GM18909 (cell line): Measurements from ENCODE around the gene SH2D3C.
"Not testable (repeated sequence)": the region's sequence is repeated elsewhere in the genome, so short reads cannot be mapped to it uniquely, and the experiment has no call there.

Experiments
- ATAC-seq: cut with Tn5 transposase; IDR thresholded peaks from one replicate; pipeline ENCODE4 v1.9.1; 2021; ENCODE audit warnings: mild to moderate bottlenecking; ENCODE audit not compliant: unreplicated experiment, poor library complexity

The SH2D3C gene

GRCh38 chr9:127785933-127786772, 7.7 kb upstream of the SH2D3C start, which contains the start of gene CDK9:
TSS of gene CDK9 (plus strand) at chr9:127786034. CDS start at chr9:127786149, 115 bp downstream.
- ATAC-seq, result peak; percentile 63

- peak; percentile 46 for ATAC-seq
Measured at GRCh38 chr9:127785023-127785932, 6.8 kb upstream of the SH2D3C start.

GRCh38 chr9:127783111-127784008, 4.9 kb upstream of the SH2D3C start:
- ATAC-seq, result no peak

- no peak for ATAC-seq
Measured at GRCh38 chr9:127781806-127782205, 3.3 kb upstream of the SH2D3C start.

GRCh38 chr9:127780909-127781308, 2.4 kb upstream of the SH2D3C start:
- ATAC-seq, result not testable (repeated sequence)

GRCh38 chr9:127780126-127780885, 1.8 kb upstream of the SH2D3C start:
- ATAC-seq, result no peak

- ATAC-seq, result peak; percentile 45
Measured at GRCh38 chr9:127779136-127779981, 893 bp upstream of the SH2D3C start.

- ATAC-seq, result no peak
Measured at GRCh38 chr9:127777368-127777980, 992 bp downstream of the SH2D3C start.

- ATAC-seq, result no peak
Measured at GRCh38 chr9:127776924-127777289, 1.6 kb downstream of the SH2D3C start.

GRCh38 chr9:127776195-127776923, 2.1 kb downstream of the SH2D3C start:
- no peak for ATAC-seq

- ATAC-seq, result no peak
Measured at GRCh38 chr9:127773981-127774380, 4.5 kb downstream of the SH2D3C start.

GRCh38 chr9:127773272-127773671, 5.2 kb downstream of the SH2D3C start:
- ATAC-seq, result no peak

GRCh38 chr9:127772603-127773002, 5.9 kb downstream of the SH2D3C start:
- ATAC-seq, result no peak

GRCh38 chr9:127771570-127772189, 6.8 kb downstream of the SH2D3C start:
- ATAC-seq, result no peak

- peak; percentile 85 for ATAC-seq
Measured at GRCh38 chr9:127770905-127771569, 7.4 kb downstream of the SH2D3C start.

GRCh38 chr9:127770583-127770904, 7.9 kb downstream of the SH2D3C start:
- peak; percentile 2 for ATAC-seq
